SW480 (cell line): Measurements from ENCODE around the gene COL5A1.
"Not testable (repeated sequence)": the region's sequence is repeated elsewhere in the genome, so short reads cannot be mapped to it uniquely, and the experiment has no call there.

ENCODE experiments used
- DNase-seq: peaks from one replicate; pipeline ENCODE4 v3.0.0-alpha.2; 2016; ENCODE audit warnings: low spot score

The COL5A1 gene

DNA sequence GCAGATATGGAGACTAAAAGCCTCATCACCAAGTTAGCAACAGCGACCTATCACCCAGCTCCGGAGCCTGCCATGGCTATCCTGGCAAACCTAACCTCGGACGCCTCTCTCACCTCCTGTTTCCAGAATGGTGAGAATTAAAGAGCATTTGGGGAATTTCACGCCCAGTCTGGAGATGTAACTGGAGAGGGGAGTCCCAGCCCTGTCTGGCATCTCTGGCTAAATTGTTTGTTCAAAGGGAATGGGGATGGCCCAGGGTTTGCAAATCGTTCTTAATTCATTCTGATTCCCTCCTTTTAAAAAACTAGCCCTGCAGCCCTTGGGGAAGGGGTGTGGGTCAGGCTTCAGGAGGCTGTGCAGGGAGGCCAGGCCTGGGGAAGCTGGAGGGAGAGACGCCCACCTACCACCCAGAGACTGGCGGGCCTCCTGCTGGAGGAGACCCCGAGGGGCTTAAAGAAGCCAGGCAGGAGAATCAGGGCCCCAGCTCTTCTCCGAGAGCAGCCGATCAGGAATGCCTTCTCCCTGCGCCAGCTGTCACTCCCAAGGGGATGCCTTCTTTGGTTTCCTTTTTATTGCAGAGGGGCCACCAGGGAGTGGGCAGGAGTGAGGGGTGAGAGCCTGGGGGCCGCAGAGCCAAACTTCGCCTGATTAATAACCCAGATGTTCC lies 964 bp upstream of the COL5A1 start:
- no peak for DNase-seq

DNA sequence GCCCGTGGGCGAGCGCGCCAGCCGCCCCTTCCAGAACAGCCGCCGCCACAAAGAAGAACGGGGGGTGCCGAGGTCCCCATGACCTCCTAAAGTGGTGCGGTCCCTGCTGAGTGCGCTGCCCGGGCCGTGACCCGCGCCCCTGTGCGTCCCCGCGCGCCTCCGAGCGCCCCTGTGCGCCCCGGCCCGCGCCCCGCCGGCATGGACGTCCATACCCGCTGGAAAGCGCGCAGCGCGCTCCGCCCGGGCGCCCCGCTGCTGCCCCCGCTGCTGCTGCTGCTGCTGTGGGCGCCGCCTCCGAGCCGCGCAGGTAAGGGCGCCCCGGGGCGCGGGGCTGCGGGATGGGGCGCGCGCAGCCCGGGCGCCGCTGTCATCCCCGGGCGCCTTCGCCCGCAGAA lies 384 bp downstream of the COL5A1 start:
- no peak for DNase-seq

DNA sequence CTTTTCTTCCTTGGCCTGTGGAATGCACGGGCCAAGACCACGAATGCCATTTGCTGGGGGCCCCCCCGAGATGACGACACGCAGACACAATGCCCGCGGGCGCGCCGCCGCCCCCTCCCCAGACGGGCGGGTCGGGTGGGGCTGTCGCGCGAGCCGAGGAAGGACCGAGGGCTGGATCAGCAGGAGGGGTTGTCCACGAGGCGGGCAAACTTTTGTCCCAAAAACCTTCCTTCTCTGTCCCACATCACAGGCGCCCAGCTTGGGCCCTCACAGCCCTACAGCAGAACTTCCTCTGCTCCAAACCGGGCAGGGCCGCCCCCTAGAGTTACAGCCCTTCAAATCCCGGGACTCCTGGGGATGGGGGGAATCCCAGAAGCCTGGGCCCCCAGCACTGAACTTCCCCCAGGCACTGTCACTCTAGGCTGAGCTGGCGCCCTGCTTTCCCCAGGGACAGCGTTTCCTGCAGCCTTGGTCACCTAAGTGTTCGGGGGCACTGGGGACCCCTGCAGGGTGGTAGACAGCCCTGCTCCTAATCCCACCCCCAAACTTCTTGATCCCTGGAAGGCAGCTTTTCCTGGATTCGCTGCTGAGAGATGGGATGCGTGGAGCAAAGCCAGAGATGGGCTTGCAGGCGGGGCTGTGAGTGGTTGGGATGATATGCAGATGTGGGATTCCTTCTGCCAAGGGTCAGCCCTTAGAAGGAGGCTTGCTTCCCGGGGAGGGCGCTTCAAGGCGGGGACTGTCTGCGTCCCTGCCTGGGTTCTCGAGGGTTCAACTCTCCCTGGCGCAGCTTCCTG lies 980 bp downstream of the COL5A1 start:
- no peak for DNase-seq

DNA sequence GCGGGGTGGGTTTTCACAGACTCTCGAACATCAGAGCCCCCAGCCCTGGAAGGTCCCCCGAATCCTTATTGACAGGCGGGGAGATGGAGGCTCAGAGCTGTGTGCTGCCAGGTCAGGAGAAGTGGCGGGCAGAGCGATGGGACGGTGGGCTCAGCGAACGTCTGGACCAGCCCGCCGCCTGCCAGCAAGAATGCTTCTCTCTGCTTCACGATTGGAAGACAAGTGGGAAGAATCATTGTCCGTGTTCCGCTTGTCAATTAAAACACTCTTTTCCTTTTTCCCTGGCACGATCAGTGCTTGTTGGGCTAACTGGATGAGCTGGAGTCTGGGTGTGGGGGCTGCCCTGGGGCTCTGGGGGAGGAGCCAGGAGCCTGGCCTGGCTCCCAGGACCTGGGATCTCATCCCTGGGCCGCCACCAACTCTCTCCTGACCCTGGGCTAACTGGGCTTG lies 1.6 kb downstream of the COL5A1 start:
- no peak for DNase-seq

DNA sequence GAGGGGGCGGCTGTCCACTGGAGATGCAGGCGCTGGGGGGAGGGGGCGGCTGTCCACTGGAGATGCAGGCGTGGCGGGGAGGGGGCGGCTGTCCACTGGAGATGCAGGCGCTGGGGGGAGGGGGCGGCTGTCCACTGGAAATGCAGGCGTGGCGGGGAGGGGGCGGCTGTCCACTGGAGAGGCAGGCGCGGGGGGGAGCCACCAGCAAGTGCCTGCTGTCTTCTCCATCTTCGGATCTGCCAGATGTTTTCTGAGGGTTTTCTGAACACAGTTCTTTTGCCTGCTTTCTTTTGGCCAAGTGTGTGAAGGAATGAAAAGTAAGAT lies 2.8 kb downstream of the COL5A1 start:
- DNase-seq: not testable (repeated sequence)

DNA sequence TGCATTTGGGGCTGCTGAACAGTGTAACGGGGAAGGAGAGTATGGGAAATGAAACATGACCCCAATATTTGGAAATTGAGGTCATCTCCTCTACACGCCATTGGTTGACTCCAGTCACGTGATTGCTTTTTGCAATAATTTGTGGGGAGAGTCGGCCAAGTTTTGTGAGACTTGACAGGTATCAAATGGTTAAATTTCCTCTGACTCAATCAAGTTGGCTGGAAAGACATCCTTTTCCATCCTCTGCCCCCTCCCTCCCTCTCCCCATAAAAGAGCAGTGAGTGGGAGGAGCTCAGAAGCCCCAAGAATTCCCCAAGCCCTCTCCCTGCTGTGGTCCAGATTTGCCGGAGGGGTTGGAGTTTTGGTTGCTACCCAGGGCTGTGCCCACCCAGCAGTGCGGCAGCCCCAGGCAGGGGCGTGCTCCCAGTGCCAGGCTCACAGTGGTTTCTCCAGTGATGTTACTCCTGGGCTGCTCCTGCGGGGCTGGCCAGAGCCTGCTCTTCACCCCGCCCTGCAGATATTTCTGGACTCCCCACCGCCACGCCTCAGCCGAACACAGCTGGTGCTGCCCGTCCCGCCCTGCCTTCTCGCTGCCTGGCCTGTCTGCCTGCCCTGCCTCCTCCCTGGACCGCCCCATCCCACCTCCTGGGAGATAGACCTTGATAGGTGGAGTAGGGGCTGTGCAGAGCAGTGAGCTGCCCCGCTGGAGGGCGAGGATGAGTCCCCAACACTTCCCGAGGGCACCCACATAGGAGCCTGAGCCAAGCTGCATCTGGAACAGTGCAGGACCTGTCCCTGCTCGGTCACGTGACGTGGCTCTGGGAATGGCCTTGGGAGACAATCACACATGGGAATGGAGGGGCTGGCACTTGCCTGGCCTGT lies 3.4 kb downstream of the COL5A1 start:
- DNase-seq: peak; percentile 43

DNA sequence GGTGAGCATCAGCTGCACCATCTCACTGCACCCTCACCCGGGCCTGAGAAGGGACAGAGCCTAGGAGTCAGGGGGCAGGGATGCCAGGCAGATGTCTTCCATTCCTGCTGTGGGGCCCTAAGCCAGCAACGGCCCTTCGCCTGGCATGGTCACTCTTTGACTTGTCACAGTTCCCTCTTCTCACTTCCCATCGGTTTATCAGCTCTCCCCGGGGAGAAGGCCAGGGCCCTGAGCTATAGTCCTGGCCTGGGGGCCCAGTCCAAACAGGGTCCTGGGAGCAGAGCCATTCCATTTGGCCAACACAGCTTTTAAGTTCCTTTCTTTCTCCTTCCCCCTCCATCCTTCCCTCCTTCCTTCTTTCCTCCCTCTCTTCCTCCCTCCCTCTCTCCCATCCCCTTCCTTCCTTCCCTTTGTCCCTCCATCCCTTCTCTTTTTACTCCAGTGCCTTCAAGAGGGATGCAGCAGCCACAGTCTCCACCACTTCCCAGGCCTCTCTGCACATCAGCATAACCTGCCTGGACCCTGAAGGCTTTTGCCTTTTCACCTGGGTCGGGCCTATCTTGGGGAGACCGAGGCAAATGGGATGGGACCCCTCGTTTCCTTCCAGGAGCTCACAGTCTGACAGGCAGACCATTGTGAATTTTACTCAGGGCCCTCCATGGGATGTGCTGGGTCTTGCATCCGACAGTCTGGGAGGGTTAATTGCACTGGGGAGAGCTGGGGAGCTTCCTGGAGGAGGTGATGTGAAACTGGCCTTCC lies 4.2 kb downstream of the COL5A1 start:
- no peak for DNase-seq

DNA sequence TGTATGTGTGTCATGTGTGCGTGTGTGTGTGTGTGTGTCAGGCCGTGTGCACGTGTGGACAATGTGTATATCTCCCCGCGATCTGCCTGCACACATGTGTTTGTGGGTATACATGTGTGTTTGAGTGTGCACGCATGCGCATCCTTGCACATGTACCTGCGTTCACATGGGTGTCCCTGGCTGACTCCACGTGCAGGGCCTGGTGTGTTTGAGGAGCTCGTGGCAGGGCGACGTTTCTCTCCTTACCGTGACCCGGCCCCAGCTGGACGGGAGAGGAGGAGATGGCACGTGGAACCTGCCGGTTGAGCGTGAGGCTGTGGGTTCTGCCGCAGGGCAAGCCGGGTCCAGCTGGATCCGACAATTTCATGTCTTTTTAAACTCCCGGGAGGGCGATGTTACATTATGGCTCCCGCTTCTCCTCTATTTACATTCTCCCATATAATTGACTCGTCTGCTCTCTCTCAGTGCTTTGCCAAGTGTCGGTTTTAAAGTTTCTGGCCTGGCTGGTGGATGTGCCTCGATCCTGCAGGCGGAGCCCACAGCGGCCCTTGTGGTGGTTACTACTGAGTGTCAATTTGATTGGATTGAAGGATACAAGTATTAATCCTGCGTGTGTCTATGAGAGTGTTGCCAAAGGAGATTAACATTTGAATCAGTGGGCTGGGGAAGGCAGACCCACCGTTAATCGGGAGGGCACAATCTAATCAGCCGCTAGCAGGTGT lies 5.9 kb downstream of the COL5A1 start:
- no peak for DNase-seq

DNA sequence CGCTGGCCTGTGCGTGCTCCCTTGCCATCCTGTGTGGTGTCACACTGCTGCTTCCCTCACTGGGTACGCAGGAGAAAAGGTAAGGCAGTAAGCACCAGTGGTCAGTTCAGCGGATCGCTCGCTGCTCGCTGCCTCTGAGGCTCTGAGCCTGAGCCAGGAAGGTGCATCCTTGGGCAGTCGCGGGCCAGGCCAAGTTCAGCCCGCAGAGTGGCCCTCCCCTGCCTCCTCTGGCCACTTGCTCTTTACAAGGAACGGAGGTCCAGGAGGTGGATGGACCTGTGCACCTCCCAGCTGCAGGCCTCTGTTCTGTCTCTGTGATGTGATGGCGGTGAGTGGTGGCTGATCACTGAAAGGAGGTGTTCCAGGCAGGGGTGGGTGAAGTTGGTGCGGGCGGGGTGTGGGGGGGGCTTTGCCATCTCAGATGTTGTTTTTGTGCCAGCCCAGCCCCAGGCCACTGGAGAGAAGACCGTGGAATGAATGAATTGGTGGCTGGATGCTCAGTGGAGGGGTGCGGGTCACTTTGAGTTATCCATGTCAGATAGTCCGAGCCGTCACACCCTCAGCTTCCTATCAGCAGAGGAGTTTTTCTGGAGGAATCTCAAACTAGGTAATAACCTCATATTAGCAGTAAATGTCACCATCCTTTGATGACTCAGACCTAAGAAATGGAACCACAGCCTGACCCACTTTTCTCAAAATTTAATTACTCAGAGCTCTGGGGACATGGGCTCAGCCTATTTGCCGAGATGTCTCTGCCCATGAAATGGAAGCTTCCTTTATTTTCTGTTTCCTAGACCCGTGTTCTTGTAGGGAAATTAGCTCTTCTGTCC lies 7.3 kb downstream of the COL5A1 start:
- peak; percentile 65 for DNase-seq

DNA sequence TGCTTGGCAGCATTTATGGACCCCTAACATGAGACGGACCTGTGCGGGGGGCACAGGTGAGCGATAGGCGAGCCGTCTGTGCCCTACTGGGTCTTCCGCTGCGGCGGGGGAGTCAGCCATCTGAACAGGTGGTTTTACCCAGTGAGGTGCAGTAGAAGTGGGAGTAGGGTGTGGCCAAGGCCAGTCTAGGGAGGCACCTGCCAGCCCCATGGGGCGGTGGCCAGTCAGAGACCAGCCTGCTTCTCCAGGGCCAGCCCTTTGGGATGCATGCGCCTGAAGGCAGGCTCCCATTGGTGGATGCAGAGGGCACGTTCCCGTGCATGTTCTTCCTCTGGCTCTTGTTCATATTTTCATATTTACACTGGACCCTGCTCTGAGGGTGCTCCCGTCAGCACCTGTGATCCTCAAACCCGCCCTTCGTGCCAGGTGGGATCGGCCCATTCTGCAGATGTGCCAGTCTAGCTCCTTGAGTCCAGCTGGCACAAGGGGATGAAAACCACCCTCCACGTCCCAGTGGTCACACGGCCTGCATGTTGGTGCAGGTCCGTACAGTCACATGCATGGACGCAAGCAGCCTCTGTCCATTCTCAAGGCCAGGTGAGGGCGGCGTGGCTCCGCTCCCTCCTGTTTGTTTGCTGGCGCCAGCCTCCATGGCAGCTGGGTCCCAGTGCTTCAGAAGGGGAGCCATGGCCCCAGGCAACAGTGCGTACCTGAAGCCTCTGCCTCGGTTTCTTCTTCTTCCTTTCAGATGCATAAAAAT lies 9.0 kb downstream of the COL5A1 start:
- DNase-seq: no peak

DNA sequence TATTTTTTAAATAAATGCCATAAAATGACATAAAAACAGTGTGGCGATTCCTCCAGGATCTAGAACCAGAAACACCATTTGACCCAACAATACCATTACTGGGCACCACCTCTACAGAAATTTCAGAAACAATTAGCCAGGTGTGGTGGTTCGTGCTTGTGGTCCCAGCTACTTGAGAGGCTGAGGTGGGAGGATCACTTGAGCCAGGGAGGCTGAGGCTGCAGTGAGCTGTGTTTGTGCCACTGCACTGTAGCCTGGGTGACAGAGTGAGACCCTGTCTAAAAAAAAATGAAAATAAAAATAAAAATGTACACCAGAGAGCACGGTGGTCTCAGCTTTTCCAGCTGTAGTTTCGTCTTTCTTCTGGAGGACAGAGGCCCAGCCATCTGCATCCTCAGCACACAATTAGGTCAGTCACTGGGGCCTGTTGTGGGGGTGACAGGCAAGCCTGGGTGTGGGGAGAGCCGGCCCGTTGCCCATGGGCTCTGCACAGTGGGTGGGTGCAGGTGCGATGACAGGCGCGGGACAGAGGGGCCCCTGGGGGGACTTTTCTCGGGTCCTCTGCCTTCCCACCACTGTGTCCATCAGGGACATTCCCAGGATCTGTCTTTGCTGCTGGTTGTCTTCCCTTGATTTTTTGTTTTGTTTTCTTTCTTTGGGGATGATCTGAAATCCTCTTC lies 9.8 kb downstream of the COL5A1 start:
- DNase-seq: no peak

DNA sequence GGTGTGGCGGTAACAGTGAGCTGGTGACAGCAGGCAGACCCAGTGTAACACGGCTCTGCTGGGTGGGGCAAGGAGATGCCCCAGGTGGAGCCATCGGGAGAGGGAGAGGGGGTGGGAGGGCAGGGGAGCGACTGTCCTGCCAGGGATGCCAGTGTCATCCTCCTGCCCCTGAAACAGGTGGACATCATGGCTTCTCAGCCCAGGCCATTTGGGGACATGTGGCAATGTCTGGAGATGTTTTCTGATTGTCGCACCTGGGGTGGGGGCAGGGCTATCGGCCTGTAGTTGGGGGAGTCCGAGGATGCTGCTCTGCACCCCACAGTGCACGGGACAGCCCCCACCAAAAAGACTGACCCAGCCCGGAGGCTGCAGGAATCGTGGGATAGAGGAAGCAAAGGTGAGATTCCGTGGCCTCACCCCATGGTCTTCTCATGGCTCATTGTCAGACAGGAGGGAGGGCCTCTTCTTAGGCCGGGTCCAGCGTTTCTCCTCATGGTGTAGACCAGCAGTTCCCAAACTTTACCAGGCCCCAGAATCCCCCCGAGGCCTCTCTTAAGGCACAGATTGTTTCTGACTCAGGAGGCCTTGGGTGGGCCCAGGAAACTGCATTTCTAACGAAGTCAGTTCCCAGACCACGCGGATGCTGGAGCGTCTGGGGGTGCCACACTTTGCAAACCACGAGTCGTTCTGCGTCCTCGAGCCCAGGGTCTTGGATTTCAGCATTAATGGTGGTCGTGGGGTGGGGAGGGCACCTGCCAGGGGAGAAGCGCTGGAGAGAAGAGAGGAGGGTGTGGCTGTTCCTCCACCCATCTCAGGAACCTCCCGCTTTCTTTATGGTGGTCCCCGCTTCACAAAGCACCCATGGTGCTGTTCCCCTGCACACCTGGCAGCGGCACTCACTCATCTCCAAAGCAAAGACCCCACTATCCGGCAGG lies 11.0 kb downstream of the COL5A1 start:
- no peak for DNase-seq

DNA sequence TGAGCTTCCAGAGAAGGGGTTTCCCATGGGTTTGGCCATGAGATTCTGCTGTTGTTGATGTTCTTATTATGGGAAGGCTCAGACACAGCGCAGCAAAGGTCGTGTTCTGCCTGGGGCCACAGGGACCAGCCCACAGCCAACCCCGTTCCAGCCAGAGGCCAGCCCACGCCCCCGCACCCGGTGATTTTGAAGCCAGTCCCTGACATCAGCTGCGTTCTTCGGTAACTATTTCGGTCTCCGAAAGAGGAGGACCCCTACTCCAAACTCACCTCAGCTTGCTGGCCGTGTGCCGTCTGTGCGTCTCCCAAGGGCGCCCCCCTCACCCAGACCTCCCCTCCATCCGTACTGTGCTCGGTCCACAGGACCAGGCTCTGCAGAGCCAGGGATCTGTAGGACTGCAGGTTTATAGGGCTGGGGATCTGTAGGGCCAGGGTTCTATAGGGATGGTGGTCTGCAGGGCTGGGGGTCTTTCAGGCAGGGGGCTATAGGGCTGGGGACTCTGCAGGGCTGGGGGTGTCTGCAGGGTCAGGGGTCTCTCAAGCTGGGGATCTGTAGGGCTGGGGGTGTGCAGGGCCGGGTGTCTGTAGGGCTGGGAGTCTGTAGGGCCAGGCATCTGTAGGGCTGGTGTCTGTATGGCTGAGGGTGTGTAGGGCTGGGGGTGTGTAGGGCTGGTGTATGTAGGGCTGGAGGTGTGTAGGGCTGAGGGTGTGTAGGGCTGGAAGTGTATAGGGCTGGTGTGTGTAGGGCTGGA lies 11.8 kb downstream of the COL5A1 start:
- DNase-seq: no peak

DNA sequence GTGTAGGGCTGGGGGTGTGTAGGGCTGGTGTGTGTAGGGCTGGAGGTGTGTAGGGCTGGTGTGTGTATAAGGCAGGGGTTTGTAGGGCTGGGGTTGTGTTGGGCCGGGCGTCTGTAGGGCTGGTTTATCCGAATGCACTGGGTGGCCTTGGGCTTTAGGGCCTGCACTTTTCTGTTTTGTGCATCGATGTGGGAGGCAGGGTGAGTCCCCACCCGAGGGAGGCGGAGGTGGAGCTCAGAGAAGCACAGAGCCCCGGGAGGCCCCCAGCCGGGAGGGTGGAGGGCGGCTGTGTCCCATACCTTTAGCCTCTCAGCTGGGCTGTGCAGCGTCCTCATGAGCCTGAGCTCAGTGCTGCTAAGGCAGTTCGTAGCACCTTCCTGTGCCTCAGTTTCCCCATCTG lies 13.5 kb downstream of the COL5A1 start:
- DNase-seq: no peak

DNA sequence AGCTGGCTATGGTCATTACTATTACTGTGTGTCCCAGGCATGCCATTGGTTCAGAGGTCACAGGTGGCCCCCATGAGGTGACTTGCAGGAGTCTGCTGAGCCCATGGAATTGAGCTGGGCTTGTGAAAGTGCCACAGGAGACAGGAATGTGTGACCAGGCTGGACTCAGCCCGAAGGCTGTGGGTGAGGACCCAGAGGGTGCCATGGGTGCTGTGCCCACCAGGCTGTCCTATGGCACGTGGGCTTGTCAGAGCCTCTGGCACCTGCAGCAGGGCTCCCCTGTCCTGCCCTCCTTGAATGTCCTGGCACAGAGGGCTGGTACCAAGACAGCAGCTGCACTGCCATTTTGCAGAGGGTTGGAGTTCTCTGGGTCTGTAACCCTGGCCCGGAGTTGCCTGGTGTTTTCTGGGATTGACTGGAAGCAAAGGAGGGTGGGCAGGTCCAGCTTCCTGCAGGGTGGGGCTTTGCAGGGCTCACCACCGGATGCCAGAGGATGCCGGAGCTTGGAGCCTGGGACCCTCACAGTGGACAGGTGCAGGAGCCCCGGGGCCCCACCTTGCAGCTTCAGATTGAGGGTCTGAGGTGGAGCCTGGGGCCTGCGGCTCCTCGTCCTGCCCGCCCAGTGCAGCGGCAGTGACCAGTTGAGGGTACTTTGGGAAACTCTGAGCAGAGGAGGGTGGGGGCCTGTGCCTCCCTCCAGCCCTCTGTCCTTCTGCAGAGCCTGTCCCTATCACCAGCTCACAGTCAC lies 14.2 kb downstream of the COL5A1 start:
- peak; percentile 20 for DNase-seq

DNA sequence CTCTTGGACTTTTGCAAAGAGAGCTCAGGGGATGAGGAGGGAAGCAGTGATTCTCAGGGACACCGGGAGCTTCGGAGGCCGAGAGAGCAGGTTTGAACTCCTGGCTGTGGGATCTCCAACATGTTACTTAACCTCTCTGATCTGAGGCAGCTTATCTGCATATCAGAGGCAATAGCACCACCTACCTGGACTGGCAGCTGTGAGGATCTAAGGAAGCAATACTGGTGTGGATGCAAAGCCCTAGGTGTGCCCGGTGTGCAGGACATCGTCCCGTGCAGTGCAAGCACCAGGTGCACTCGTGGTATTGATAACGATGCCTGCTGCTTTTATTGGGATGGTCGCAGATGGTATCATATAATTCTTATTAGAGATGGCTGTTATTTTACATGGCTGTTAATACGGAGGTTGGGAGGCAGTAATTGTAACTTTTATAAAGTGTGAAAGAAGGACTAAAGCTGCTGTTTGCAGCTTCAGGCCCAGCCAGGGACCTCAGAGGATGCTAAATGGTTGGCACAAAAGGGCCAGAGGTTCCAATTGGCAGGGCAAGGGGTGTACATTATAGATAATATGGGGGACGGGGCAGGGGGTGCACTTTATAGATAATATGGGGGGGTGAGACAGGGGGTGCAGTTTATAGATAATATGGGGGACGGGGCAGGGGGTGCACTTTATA lies 14.9 kb downstream of the COL5A1 start:
- DNase-seq: peak; percentile 69
